Endothelial cell of umbilical vein (primary cell): ENCODE results near the gene MPST. TPM values are rescaled to one million over a fixed set of nuclear protein-coding genes. Genes with fewer than 3 reads are reported as not detected.

Source experiments
- BruUV-seq: library from RNA; stranded (reverse); fragments of 400-500 nt; replicated peaks from 2 replicates; lab custom pipeline; 2021; lab: Mats Ljungman, UMichigan
- CTCF ChIA-PET: fragments of 300-600, 350-600 bp; sonication (Branson Sonifier 250); formaldehyde crosslinking; loops from one replicate; lab custom pipeline; 2021; ENCODE audit warnings: antibody characterized with exemption, inconsistent platforms; lab: Charles Lee
- POLR2A ChIA-PET: fragments of 300-600, 350-600 bp; sonication (Branson Sonifier 250); formaldehyde crosslinking; loops from one replicate; lab custom pipeline; 2021; ENCODE audit warnings: antibody characterized with exemption, inconsistent platforms; lab: Charles Lee
- DNase-seq: peaks from one replicate; pipeline ENCODE4 v3.0.0-alpha.2; 2011; ENCODE audit warnings: low read depth, low spot score
- FAIRE-seq: peaks from 2 replicates; lab custom pipeline; 2011; peaks lifted over from hg19 to GRCh38; lab: Jason Lieb, UNC
- H2AFZ ChIP-seq: 2 replicates; pipeline ENCODE4 v1.6.0; 2012; ENCODE audit warnings: low read depth, low read length, control low read depth, inconsistent platforms
- H3K27ac ChIP-seq: 2 replicates; pipeline ENCODE4 v1.5.1; 2011; ENCODE audit warnings: low read depth, mild to moderate bottlenecking, control low read depth, low read length, moderate library complexity; ENCODE audit not compliant: insufficient read depth
- H3K27me3 ChIP-seq, 2 experiments: 2 replicates each; pipeline versions ENCODE4 v1.6.0 to v1.6.1; 2011; ENCODE audit warnings: low read length in 2 of 2, mixed read lengths in 1 of 2; ENCODE audit not compliant: control insufficient read depth in 2 of 2, insufficient read depth in 2 of 2
- H3K36me3 ChIP-seq, 2 experiments: 2 replicates in 1 of 2; 3 replicates in 1 of 2; pipeline ENCODE4 v1.5.1; 2011; ENCODE audit warnings: low read length in 2 of 2, mild to moderate bottlenecking in 1 of 2, moderate library complexity in 1 of 2; ENCODE audit not compliant: control insufficient read depth in 2 of 2, insufficient read depth in 2 of 2; ENCODE audit errors: extremely low read depth in 1 of 2
- H3K4me1 ChIP-seq: 3 replicates; pipeline ENCODE4 v1.5.1; 2011; ENCODE audit warnings: mild to moderate bottlenecking, low read length; ENCODE audit not compliant: control insufficient read depth, insufficient read depth; ENCODE audit errors: extremely low read depth
- H3K4me2 ChIP-seq: 2 replicates; pipeline ENCODE4 v1.6.1; 2011; ENCODE audit warnings: low read length, control low read depth, mixed read lengths; ENCODE audit not compliant: insufficient read depth
- H3K4me3 ChIP-seq, 3 experiments: fragments of 200-600 bp in 1 of 3; sonication (generic), shearing (Covaris generic) in 1 of 3; replicated peaks in 1 of 3; 2 replicates each; pipeline ENCODE4 v1.5.1; 2011 to 2016; ENCODE audit warnings: control low read depth in 3 of 3, low read length in 3 of 3, mild to moderate bottlenecking in 2 of 3, inconsistent platforms in 1 of 3, low read depth in 1 of 3, moderate library complexity in 1 of 3; ENCODE audit not compliant: insufficient read depth in 1 of 3
- H3K79me2 ChIP-seq: 2 replicates; pipeline ENCODE4 v1.6.0; 2012; ENCODE audit warnings: low read length, inconsistent platforms; ENCODE audit not compliant: control insufficient read depth, insufficient read depth
- H3K9ac ChIP-seq: replicated peaks from 2 replicates; pipeline ENCODE3; 2011; ENCODE audit warnings: low read length, control low read depth; ENCODE audit not compliant: insufficient read depth; ENCODE audit errors: extremely low read depth
- H3K9me1 ChIP-seq: replicated peaks from 3 replicates; pipeline ENCODE4 v1.6.0; 2011; ENCODE audit warnings: mild to moderate bottlenecking, low read length; ENCODE audit not compliant: control insufficient read depth, insufficient read depth; ENCODE audit errors: extremely low read depth
- H3K9me3 ChIP-seq: replicated peaks from 2 replicates; pipeline ENCODE4 v1.5.1; 2012; ENCODE audit warnings: low read length, inconsistent platforms; ENCODE audit not compliant: control insufficient read depth, insufficient read depth
- H4K20me1 ChIP-seq: replicated peaks from 2 replicates; pipeline ENCODE3; 2011; ENCODE audit warnings: mild to moderate bottlenecking, low read length; ENCODE audit not compliant: control insufficient read depth, insufficient read depth; ENCODE audit errors: extremely low read depth
- EZH2 ChIP-seq: IDR thresholded peaks from 2 replicates; pipeline ENCODE4 v1.6.1; 2012; ENCODE audit warnings: borderline replicate concordance, low read depth, mild to moderate bottlenecking, moderate library complexity, low read length, inconsistent platforms; ENCODE audit not compliant: severe bottlenecking
- FOS ChIP-seq: IDR thresholded peaks from 2 replicates; pipeline ENCODE4 v1.6.1; 2011; ENCODE audit warnings: mild to moderate bottlenecking, low read length, moderate library complexity, borderline replicate concordance; ENCODE audit not compliant: insufficient read depth
- GATA2 ChIP-seq: IDR thresholded peaks from 2 replicates; pipeline ENCODE4 v1.7.0; 2011; ENCODE audit warnings: low read depth, mild to moderate bottlenecking, moderate library complexity, mixed read lengths, low read length; ENCODE audit not compliant: insufficient read length, insufficient read depth
- JUN ChIP-seq: IDR thresholded peaks from 2 replicates; pipeline ENCODE4 v1.6.1; 2011; ENCODE audit warnings: borderline replicate concordance, low read depth; ENCODE audit not compliant: insufficient read length, insufficient read depth
- MYC ChIP-seq: IDR thresholded peaks from one replicate; pipeline ENCODE4 v1.6.1; 2011; ENCODE audit warnings: mild to moderate bottlenecking, low read depth, low read length
- POLR2A ChIP-seq: IDR thresholded peaks from 2 replicates; pipeline ENCODE4 v1.6.1; 2012; ENCODE audit warnings: low read depth, mild to moderate bottlenecking, control low read depth, low read length
- POLR2AphosphoS5 ChIP-seq: IDR thresholded peaks from 2 replicates; pipeline ENCODE4 v1.6.1; 2012; ENCODE audit warnings: low read depth, mild to moderate bottlenecking, control low read depth, low read length, moderate library complexity; ENCODE audit not compliant: insufficient read depth
- dilution Hi-C: fragments of 300-500 bp; cut with MboI; formaldehyde crosslinking; loops from one replicate; pipeline ENCODE4 v1.15.0; 2019; ENCODE audit warnings: low sequenced_read_pairs; ENCODE audit not compliant: extremely low pct_ligation_motif_present
- intact Hi-C: fragments of 100-400 bp; cut with micrococcal nuclease; formaldehyde crosslinking; loops from one replicate; pipeline ENCODE4 v1.10.0; 2022
- polyA plus RNA-seq, 4 experiments: library from polyadenylated mRNA; depleted of rRNA in 3 of 4; stranded (reverse) in 3 of 4; unstranded in 1 of 4; fragments of >200 nt; gene quantifications; 2 replicates each; pipeline versions ENCODE4 v1.2.1 to v1.2.3, GENCODE V29; 2011 to 2012; ENCODE audit warnings: missing spikeins in 1 of 4
- total RNA-seq: library from RNA; stranded (reverse); gene quantifications from 2 replicates; pipeline ENCODE4 v1.2.3, GENCODE V29; 2021
- TF ChIP-seq, protein P1 (sequence below), 2 donors: IDR thresholded peaks; 1 replicate in 1 of 2; 2 replicates in 1 of 2; pipeline ENCODE4 v1.5.1; 2011; ENCODE audit warnings: low read length in 2 of 2, mild to moderate bottlenecking in 2 of 2, moderate library complexity in 2 of 2, control low read depth in 1 of 2, inconsistent platforms in 1 of 2, low read depth in 1 of 2; ENCODE audit not compliant: insufficient read depth in 1 of 2; ENCODE audit errors: extremely low read depth in 1 of 2
- TF ChIP-seq, protein P2 (sequence below): IDR thresholded peaks from 2 replicates; pipeline ENCODE4 v1.6.1; 2011; ENCODE audit not compliant: insufficient read depth, insufficient read length

Gene MPST
- total and polyA plus RNA-seq, 2 donors (not counting 3 experiments of a cell fraction or from before 2014, with no cell fraction given): 93.2 to 124 TPM

DNA sequence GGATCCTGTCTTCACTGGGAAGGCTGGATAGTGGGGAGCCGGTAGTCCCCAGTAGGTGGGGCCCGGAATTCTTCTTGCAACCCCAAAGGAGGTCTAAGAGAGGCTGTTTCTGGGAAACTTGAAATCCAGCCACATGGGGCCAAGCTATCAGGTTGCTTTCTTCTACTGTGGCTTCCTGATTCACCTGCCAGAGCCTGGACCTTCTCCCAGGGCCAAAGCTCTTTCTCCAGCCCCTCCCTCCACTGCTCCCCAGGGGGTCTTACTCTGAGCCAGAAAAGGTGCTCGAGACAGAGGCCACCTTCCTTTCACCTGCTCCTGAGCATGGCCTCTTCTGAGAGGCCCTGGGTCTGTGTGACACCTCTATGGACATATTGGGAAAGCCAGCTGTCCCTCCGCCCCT lies 9.4 kb upstream of the MPST start:
- BruUV-seq: no TSS peak
- Histone ChIP-seq H3K4me2 (no peak overlapping the region), H3K9me3 (no peaks in the 10 kb centered on the region), H3K4me3 (no peak overlapping the region), H4K20me1 (no peaks in the 10 kb centered on the region), H3K4me1 (peaks cover 14% of the 10 kb centered on the region), H3K79me2 (no peaks in the 10 kb centered on the region), H3K9ac (no peak overlapping the region), H3K27ac (no peak overlapping the region), H2AFZ (no peak overlapping the region), H3K9me1 (no peaks in the 10 kb centered on the region), H3K27me3 (peaks cover 10% of the 10 kb centered on the region in 2 experiments), H3K36me3 (no peaks in the 10 kb centered on the region)
- dilution Hi-C loops (no loop called here), intact Hi-C loops (no loop called here)
- ChIA-PET POLR2A (no interaction called here), CTCF (interaction anchor here (1.0 to 1.6 kb wide), 2 partner anchors 9 to 154 kb away, joined by 3 read pairs; partner anchors contain the start of genes MPST and TST)
- FAIRE-seq: no peak
- DNase-seq: no peak
- TF ChIP-seq MYC (no peak), FOS (no peak), EZH2 (no peak), GATA2 (no peak), POLR2AphosphoS5 (no peak), POLR2A (no peak), JUN (no peak)
- TF ChIP-seq, protein P1, sequence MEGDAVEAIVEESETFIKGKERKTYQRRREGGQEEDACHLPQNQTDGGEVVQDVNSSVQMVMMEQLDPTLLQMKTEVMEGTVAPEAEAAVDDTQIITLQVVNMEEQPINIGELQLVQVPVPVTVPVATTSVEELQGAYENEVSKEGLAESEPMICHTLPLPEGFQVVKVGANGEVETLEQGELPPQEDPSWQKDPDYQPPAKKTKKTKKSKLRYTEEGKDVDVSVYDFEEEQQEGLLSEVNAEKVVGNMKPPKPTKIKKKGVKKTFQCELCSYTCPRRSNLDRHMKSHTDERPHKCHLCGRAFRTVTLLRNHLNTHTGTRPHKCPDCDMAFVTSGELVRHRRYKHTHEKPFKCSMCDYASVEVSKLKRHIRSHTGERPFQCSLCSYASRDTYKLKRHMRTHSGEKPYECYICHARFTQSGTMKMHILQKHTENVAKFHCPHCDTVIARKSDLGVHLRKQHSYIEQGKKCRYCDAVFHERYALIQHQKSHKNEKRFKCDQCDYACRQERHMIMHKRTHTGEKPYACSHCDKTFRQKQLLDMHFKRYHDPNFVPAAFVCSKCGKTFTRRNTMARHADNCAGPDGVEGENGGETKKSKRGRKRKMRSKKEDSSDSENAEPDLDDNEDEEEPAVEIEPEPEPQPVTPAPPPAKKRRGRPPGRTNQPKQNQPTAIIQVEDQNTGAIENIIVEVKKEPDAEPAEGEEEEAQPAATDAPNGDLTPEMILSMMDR (IDR thresholded peaks at IDR 0.05; ENCODE audit: extremely low read depth in 1 of 2, insufficient read depth in 1 of 2, low read depth in 1 of 2, low read length in 2 of 2): no peak
- TF ChIP-seq, protein P2, sequence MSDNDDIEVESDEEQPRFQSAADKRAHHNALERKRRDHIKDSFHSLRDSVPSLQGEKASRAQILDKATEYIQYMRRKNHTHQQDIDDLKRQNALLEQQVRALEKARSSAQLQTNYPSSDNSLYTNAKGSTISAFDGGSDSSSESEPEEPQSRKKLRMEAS: no peak
